Measurements from ENCODE around the gene ZNF80.
A peak's percentile ranks its signal among the peaks of the same experiment; 100 is the strongest.

Gene ZNF80

GRCh38 chr3:114226313-114226712 lies 11.1 kb downstream of the ZNF80 start:
- H3K4me3 ChIP-seq (replicated peaks; ENCODE audit: low read depth, low read length) = no peak overlapping the region
- no peak for DNase-seq (ENCODE audit: extremely low read depth, insufficient read length)
- no peaks in the 10 kb centered on the region for H3K36me3 ChIP-seq (ENCODE audit: control insufficient read depth, insufficient read depth, low read length)
- TF ChIP-seq CTCF (IDR thresholded peaks at IDR 0.05; ENCODE audit: insufficient read depth, low read length, poor library complexity, severe bottlenecking) = no peak
- no peaks in the 10 kb centered on the region for H3K27me3 ChIP-seq (replicated peaks; ENCODE audit: control insufficient read depth, insufficient read depth, low read length)

- DNase-seq (ENCODE audit: extremely low read depth, insufficient read length) = peak; percentile 42
- Histone ChIP-seq H3K27me3 (replicated peaks; ENCODE audit: control insufficient read depth, insufficient read depth, low read length) (no peaks in the 10 kb centered on the region), H3K4me3 (replicated peaks; ENCODE audit: low read depth, low read length) (no peak overlapping the region), H3K36me3 (ENCODE audit: control insufficient read depth, insufficient read depth, low read length) (no peaks in the 10 kb centered on the region)
- TF ChIP-seq CTCF (IDR thresholded peaks at IDR 0.05; ENCODE audit: insufficient read depth, low read length, poor library complexity, severe bottlenecking) = no peak
Measured at GRCh38 chr3:114223143-114223542, 14.2 kb downstream of the ZNF80 start.

GRCh38 chr3:114221881-114222264 lies 15.5 kb downstream of the ZNF80 start:
- no peak for DNase-seq (ENCODE audit: extremely low read depth, insufficient read length)
- no peak for TF ChIP-seq CTCF (IDR thresholded peaks at IDR 0.05; ENCODE audit: insufficient read depth, low read length, poor library complexity, severe bottlenecking)
- Histone ChIP-seq H3K4me3 (replicated peaks; ENCODE audit: low read depth, low read length) (no peak overlapping the region), H3K36me3 (ENCODE audit: control insufficient read depth, insufficient read depth, low read length) (no peaks in the 10 kb centered on the region), H3K27me3 (replicated peaks; ENCODE audit: control insufficient read depth, insufficient read depth, low read length) (no peaks in the 10 kb centered on the region)

GRCh38 chr3:114221165-114221880 lies 16.1 kb downstream of the ZNF80 start:
- TF ChIP-seq CTCF (IDR thresholded peaks at IDR 0.05; ENCODE audit: insufficient read depth, low read length, poor library complexity, severe bottlenecking) = no peak
- no peaks in the 10 kb centered on the region for H3K36me3 ChIP-seq (ENCODE audit: control insufficient read depth, insufficient read depth, low read length)
- H3K27me3 ChIP-seq (replicated peaks; ENCODE audit: control insufficient read depth, insufficient read depth, low read length) = no peaks in the 10 kb centered on the region
- no peak overlapping the region for H3K4me3 ChIP-seq (replicated peaks; ENCODE audit: low read depth, low read length)
- DNase-seq (ENCODE audit: extremely low read depth, insufficient read length) = peak; percentile 25

GRCh38 chr3:114219741-114220140 lies 17.6 kb downstream of the ZNF80 start:
- no peak overlapping the region for H3K4me3 ChIP-seq (replicated peaks; ENCODE audit: low read depth, low read length)
- H3K36me3 ChIP-seq (ENCODE audit: control insufficient read depth, insufficient read depth, low read length) = no peaks in the 10 kb centered on the region
- TF ChIP-seq CTCF (IDR thresholded peaks at IDR 0.05; ENCODE audit: insufficient read depth, low read length, poor library complexity, severe bottlenecking) = no peak
- no peaks in the 10 kb centered on the region for H3K27me3 ChIP-seq (replicated peaks; ENCODE audit: control insufficient read depth, insufficient read depth, low read length)
- no peak for DNase-seq (ENCODE audit: extremely low read depth, insufficient read length)
